Mucosa of stomach (tissue), 1 donor: Measurements from ENCODE around the gene C4B.
"Not testable (repeated sequence)": the region's sequence is repeated elsewhere in the genome, so short reads cannot be mapped to it uniquely, and the experiment has no call there.

Experiments
- H3K27me3 ChIP-seq: one replicate; pipeline ENCODE4 v1.7.0; 2013; ENCODE audit warnings: mild to moderate bottlenecking, low read length; ENCODE audit not compliant: control insufficient read depth, insufficient read depth
- H3K36me3 ChIP-seq: one replicate; pipeline ENCODE4 v1.7.0; 2013; ENCODE audit warnings: low read length; ENCODE audit not compliant: control insufficient read depth, insufficient read depth
- H3K4me1 ChIP-seq: one replicate; pipeline ENCODE4 v1.7.0; 2013; ENCODE audit warnings: mild to moderate bottlenecking, low read length; ENCODE audit not compliant: control insufficient read depth, insufficient read depth
- H3K4me3 ChIP-seq: one replicate; pipeline ENCODE4 v1.7.0; 2013; ENCODE audit warnings: low read length
- H3K9ac ChIP-seq: one replicate; pipeline ENCODE4 v1.7.0; 2013; ENCODE audit warnings: mild to moderate bottlenecking, low read length, moderate library complexity
- H3K9me3 ChIP-seq: one replicate; pipeline ENCODE4 v1.7.0; 2013; ENCODE audit warnings: mild to moderate bottlenecking, low read length, moderate library complexity; ENCODE audit not compliant: control insufficient read depth
- donor health status: Pancreatic carcinoma.

C4B gene

DNA sequence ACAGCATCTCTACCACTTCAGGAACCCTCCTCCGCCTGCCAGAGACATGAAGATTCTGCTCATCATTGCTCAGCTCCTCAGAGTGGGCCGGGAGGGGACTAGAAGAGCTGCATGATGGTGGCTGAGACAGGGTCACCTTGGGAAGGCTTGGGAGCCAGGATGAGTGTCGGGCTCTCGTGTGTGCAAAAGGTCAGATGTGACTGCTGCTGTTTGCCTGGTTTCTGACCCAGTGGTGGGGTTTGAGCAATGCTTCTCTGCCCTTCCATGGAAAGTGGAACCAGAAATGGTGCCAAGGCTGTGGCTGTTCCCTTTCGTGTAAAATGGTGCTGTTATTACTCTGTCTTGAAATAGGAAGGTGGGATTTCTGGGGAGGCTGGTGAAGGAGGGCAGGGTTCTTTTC lies 857 bp upstream of the C4B start:
- not testable (repeated sequence) for H3K27me3 ChIP-seq, H3K36me3 ChIP-seq, H3K9me3 ChIP-seq, H3K4me1 ChIP-seq, H3K9ac ChIP-seq, H3K4me3 ChIP-seq

DNA sequence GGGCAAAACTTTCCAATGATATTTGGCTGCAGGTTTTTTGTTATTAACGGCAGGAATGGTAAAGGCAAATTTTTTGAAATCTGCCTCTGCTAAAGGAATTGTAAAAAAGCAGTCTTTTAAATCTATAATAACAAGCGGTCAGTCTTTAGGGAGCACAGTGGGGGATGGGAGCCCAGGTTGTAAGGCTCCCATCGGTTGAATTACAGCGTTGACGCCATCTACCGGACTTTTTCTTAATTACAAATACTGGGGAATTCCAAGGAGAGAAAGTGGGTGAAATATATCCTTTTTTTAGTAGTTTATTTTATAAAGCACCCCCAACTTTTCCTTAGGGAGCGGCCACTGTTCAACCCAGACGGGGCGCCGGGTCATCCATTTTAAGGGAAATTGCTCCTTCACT lies 7.5 kb downstream of the C4B start:
- H3K27me3 ChIP-seq, H3K9me3 ChIP-seq, H3K36me3 ChIP-seq, H3K4me1 ChIP-seq, H3K9ac ChIP-seq, H3K4me3 ChIP-seq: not testable (repeated sequence)

DNA sequence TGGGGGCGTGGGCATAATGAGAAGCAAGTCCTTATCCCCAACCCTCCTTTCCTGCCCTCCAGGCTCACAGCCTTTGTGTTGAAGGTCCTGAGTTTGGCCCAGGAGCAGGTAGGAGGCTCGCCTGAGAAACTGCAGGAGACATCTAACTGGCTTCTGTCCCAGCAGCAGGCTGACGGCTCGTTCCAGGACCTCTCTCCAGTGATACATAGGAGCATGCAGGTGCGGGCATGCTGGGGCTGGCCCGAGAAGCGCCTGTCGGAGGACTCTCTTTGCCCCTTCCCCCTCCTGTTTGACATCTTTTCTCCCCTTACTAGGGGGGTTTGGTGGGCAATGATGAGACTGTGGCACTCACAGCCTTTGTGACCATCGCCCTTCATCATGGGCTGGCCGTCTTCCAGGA lies 14.0 kb downstream of the C4B start:
- not testable (repeated sequence) for H3K9me3 ChIP-seq, H3K4me1 ChIP-seq, H3K27me3 ChIP-seq, H3K9ac ChIP-seq, H3K36me3 ChIP-seq, H3K4me3 ChIP-seq

DNA sequence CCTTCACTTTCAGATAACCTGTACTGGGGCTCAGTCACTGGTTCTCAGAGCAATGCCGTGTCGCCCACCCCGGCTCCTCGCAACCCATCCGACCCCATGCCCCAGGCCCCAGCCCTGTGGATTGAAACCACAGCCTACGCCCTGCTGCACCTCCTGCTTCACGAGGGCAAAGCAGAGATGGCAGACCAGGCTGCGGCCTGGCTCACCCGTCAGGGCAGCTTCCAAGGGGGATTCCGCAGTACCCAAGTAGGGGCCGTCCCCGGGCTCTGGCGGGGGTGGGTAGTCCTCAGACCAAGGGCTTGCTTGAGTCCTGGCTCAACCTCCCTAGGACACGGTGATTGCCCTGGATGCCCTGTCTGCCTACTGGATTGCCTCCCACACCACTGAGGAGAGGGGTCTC lies 15.0 kb downstream of the C4B start:
- H3K36me3 ChIP-seq, H3K4me3 ChIP-seq, H3K4me1 ChIP-seq, H3K9ac ChIP-seq, H3K9me3 ChIP-seq, H3K27me3 ChIP-seq: not testable (repeated sequence)

DNA sequence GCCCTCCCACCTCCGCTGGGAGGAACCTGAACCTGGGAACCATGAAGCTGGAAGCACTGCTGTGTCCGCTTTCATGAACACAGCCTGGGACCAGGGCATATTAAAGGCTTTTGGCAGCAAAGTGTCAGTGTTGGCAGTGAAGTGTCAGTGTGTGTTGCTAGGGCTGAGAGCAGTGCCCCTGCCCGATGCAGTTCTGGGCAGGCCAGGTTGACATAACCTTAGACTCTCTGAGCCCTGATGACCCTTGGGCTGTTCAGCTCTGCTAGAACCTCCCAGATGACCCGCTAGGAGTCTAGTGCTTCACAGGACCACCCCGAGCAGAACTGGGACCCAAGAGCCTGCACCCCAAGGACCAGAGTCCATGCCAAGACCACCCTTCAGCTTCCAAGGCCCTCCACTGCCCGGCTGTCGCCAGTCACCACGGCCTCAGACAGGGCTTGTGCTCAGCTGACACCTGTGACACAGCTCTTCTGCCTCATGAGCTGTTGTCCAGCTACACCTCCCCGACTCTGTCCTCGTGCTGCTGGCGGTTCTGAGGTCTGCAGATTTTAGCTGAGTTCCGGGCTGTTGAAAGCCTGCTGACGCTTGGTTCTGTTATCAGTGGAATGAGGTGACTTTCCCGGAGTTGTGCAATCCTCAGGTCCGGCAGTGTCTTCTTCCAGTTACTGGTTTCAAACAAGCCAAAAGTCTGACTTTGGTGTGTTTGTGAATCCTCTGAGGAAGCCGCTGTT lies 20.9 kb downstream of the C4B start:
- not testable (repeated sequence) for H3K27me3 ChIP-seq, H3K4me3 ChIP-seq, H3K4me1 ChIP-seq, H3K9ac ChIP-seq, H3K9me3 ChIP-seq, H3K36me3 ChIP-seq

DNA sequence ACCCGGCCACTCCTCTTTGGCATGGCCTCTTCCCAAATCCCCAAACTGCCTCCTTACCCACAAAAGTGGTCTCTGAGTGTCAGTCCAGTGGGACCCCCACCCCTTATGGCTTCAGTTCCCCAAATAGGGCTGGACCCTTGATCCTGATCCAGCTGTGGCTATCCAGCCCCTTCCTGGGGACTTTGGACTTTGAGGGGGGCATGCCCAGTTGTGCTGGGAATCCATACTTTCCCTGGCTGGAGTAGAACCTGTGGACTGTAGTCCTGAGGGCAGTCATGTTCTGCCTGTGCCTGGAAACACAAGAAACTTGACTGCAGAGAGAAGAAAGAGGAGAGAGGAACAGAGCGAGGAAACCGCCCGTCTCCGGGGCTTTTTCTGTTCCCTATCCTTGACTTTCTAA lies 22.5 kb downstream of the C4B start:
- H3K9ac ChIP-seq, H3K4me1 ChIP-seq, H3K9me3 ChIP-seq, H3K36me3 ChIP-seq, H3K4me3 ChIP-seq, H3K27me3 ChIP-seq: not testable (repeated sequence)

DNA sequence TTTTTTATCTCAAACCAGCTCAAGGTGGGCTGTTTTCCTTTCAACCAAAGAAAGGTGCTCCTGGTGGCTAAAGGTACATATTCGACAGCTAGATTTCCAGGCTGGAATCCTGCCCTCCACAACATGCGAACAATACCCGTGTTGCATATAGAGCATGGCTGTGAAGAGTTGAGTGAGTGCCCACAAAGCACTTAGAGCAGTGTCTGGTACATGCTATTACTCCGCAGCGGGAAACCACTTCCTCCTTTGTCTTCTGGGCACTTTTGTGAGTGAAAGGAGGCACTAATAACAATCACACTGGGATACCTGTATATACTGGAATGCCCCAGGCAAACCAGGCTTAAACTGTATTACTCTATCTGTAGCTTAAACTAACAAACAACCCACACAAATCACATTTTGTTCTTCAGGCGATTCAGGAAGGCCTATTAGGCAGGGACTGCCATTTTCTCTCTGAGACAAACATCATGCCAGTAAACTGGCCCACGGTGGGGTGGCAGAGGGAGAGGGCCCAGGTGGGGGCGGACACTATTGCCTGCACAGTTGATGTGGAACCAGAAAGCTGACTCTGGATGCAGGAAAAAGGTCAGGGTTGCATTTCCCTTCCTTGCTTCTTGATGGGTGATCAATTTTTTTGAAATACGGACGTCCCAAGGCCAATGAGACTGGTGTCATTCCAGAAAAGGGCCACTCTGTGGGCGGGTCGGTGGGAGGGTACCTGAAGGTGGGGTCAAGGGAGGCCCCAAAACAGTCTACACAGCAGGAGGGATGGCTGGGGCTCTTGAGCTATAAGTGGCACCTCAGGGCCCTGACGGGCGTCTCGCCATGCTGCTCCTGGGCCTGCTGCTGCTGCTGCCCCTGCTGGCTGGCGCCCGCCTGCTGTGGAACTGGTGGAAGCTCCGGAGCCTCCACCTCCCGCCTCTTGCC lies 23.3 kb downstream of the C4B start, which contains the start of gene CYP21A2:
TSS of gene CYP21A2 (plus strand) at position 818 of the 927 bp plus-strand sequence. CDS start at position 826, 8 bp downstream.
- H3K36me3 ChIP-seq, H3K4me1 ChIP-seq, H3K9me3 ChIP-seq, H3K4me3 ChIP-seq, H3K9ac ChIP-seq, H3K27me3 ChIP-seq: not testable (repeated sequence)

DNA sequence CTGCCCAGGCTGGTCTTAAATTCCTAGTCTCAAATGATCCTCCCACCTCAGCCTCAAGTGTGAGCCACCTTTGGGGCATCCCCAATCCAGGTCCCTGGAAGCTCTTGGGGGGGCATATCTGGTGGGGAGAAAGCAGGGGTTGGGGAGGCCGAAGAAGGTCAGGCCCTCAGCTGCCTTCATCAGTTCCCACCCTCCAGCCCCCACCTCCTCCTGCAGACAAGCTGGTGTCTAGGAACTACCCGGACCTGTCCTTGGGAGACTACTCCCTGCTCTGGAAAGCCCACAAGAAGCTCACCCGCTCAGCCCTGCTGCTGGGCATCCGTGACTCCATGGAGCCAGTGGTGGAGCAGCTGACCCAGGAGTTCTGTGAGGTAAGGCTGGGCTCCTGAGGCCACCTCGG lies 24.3 kb downstream of the C4B start:
- not testable (repeated sequence) for H3K9ac ChIP-seq, H3K27me3 ChIP-seq, H3K4me3 ChIP-seq, H3K4me1 ChIP-seq, H3K9me3 ChIP-seq, H3K36me3 ChIP-seq

DNA sequence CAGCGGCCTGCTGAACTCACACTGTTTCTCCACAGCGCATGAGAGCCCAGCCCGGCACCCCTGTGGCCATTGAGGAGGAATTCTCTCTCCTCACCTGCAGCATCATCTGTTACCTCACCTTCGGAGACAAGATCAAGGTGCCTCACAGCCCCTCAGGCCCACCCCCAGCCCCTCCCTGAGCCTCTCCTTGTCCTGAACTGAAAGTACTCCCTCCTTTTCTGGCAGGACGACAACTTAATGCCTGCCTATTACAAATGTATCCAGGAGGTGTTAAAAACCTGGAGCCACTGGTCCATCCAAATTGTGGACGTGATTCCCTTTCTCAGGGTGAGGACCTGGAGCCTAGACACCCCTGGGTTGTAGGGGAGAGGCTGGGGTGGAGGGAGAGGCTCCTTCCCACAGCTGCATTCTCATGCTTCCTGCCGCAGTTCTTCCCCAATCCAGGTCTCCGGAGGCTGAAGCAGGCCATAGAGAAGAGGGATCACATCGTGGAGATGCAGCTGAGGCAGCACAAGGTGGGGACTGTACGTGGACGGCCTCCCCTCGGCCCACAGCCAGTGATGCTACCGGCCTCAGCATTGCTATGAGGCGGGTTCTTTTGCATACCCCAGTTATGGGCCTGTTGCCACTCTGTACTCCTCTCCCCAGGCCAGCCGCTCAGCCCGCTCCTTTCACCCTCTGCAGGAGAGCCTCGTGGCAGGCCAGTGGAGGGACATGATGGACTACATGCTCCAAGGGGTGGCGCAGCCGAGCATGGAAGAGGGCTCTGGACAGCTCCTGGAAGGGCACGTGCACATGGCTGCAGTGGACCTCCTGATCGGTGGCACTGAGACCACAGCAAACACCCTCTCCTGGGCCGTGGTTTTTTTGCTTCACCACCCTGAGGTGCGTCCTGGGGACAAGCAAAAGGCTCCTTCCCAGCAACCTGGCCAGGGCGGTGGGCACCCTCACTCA lies 25.0 kb downstream of the C4B start:
- H3K4me3 ChIP-seq, H3K36me3 ChIP-seq, H3K27me3 ChIP-seq, H3K4me1 ChIP-seq, H3K9ac ChIP-seq, H3K9me3 ChIP-seq: not testable (repeated sequence)

DNA sequence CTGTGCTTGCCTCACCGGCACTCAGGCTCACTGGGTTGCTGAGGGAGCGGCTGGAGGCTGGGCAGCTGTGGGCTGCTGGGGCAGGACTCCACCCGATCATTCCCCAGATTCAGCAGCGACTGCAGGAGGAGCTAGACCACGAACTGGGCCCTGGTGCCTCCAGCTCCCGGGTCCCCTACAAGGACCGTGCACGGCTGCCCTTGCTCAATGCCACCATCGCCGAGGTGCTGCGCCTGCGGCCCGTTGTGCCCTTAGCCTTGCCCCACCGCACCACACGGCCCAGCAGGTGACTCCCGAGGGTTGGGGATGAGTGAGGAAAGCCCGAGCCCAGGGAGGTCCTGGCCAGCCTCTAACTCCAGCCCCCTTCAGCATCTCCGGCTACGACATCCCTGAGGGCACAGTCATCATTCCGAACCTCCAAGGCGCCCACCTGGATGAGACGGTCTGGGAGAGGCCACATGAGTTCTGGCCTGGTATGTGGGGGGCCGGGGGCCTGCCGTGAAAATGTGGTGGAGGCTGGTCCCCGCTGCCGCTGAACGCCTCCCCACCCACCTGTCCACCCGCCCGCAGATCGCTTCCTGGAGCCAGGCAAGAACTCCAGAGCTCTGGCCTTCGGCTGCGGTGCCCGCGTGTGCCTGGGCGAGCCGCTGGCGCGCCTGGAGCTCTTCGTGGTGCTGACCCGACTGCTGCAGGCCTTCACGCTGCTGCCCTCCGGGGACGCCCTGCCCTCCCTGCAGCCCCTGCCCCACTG lies 25.9 kb downstream of the C4B start:
- H3K36me3 ChIP-seq, H3K9me3 ChIP-seq, H3K9ac ChIP-seq, H3K4me1 ChIP-seq, H3K27me3 ChIP-seq, H3K4me3 ChIP-seq: not testable (repeated sequence)

DNA sequence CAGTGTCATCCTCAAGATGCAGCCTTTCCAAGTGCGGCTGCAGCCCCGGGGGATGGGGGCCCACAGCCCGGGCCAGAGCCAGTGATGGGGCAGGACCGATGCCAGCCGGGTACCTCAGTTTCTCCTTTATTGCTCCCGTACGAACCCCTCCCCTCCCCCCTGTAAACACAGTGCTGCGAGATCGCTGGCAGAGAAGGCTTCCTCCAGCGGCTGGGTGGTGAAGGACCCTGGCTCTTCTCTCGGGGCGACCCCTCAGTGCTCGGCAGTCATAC lies 26.4 kb downstream of the C4B start:
- not testable (repeated sequence) for H3K27me3 ChIP-seq, H3K36me3 ChIP-seq, H3K4me3 ChIP-seq, H3K4me1 ChIP-seq, H3K9me3 ChIP-seq, H3K9ac ChIP-seq
